Natural killer cell (primary cell): ENCODE results near the gene NPC2. TPM values are rescaled to one million over a fixed set of nuclear protein-coding genes. Genes with fewer than 3 reads are reported as not detected.

Experiments
- ATAC-seq, 3 donors: fragments of 150-1000 bp in 2 of 3; fragments of 200-7000 bp in 1 of 3; cut with Tn5 transposase; 1 replicate in 1 of 3; 2 replicates in 2 of 3; pipeline ENCODE4 v1.10.0; 2021; ENCODE audit warnings: mild to moderate bottlenecking in 2 of 3, moderate library complexity in 2 of 3
- DNase-seq, 2 donors: peaks; one replicate each; pipeline versions ENCODE4 v3.0.0 to v3.0.0-alpha.2; 2013 to 2021; ENCODE audit warnings: mixed read lengths in 1 of 2
- H3K27ac ChIP-seq: one replicate; pipeline ENCODE4 v1.5.1; 2013; ENCODE audit warnings: mild to moderate bottlenecking, low read length
- H3K27me3 ChIP-seq: one replicate; pipeline ENCODE4 v1.6.1; 2013; ENCODE audit warnings: low read length; ENCODE audit not compliant: control insufficient read depth, insufficient read depth
- H3K36me3 ChIP-seq: one replicate; pipeline ENCODE4 v1.6.1; 2013; ENCODE audit warnings: low read length; ENCODE audit not compliant: control insufficient read depth, insufficient read depth
- H3K4me1 ChIP-seq: one replicate; pipeline ENCODE4 v1.6.1; 2013; ENCODE audit warnings: low read length; ENCODE audit not compliant: control insufficient read depth, insufficient read depth
- H3K4me3 ChIP-seq: one replicate; pipeline ENCODE4 v1.5.1; 2013; ENCODE audit warnings: low read length
- H3K9me3 ChIP-seq: one replicate; pipeline ENCODE4 v1.6.1; 2013; ENCODE audit warnings: low read length; ENCODE audit not compliant: control insufficient read depth, insufficient read depth
- H3K27ac Mint-ChIP-seq, 2 donors: one replicate each; pipeline ENCODE4 v1.8.0; 2022; ENCODE audit warnings: mild to moderate bottlenecking in 2 of 2, mixed read lengths in 2 of 2, moderate library complexity in 1 of 2
- H3K27me3 Mint-ChIP-seq, 2 donors: one replicate each; pipeline ENCODE4 v1.8.0; 2022; ENCODE audit warnings: low read depth in 2 of 2, mixed read lengths in 2 of 2
- H3K36me3 Mint-ChIP-seq: one replicate; pipeline ENCODE4 v1.8.0; 2022; ENCODE audit warnings: mixed read lengths
- H3K4me1 Mint-ChIP-seq, 2 donors: one replicate each; pipeline ENCODE4 v1.8.0; 2022; ENCODE audit warnings: mixed read lengths in 2 of 2
- H3K4me3 Mint-ChIP-seq: one replicate; pipeline ENCODE4 v1.8.0; 2022; ENCODE audit warnings: mild to moderate bottlenecking, moderate library complexity, mixed read lengths
- H3K9me3 Mint-ChIP-seq, 2 donors: one replicate each; pipeline ENCODE4 v1.8.0; 2022; ENCODE audit warnings: mixed read lengths in 2 of 2
- WGBS: methylation state at CpG from one replicate; pipeline ENCODE4 v1.1.7; 2013; ENCODE audit warnings: missing lambda C conversion rate; ENCODE audit not compliant: insufficient coverage; 5-methylcytosine and 5-hydroxymethylcytosine counted together
- intact Hi-C: fragments of 100-400 bp; cut with micrococcal nuclease; formaldehyde crosslinking; loops from one replicate; pipeline ENCODE4 v1.14.2; 2022
- total RNA-seq, 4 donors: library from RNA; stranded (reverse); fragments of 120-200 nt in 1 of 4; gene quantifications; one replicate each; pipeline versions ENCODE4 v1.2.3 to v1.2.4, GENCODE V29; 2013 to 2022
- TF ChIP-seq, protein P1 (sequence below): fragments of 200-600 bp; IDR thresholded peaks from one replicate; pipeline ENCODE4 v1.8.0; 2022; ENCODE audit warnings: antibody characterized with exemption

NPC2 gene
- total RNA-seq, 3 donors from 2014 or later (not counting 1 experiment from before 2014, with no cell fraction given): 33.2 to 53.6 (median 33.5) TPM

DNA sequence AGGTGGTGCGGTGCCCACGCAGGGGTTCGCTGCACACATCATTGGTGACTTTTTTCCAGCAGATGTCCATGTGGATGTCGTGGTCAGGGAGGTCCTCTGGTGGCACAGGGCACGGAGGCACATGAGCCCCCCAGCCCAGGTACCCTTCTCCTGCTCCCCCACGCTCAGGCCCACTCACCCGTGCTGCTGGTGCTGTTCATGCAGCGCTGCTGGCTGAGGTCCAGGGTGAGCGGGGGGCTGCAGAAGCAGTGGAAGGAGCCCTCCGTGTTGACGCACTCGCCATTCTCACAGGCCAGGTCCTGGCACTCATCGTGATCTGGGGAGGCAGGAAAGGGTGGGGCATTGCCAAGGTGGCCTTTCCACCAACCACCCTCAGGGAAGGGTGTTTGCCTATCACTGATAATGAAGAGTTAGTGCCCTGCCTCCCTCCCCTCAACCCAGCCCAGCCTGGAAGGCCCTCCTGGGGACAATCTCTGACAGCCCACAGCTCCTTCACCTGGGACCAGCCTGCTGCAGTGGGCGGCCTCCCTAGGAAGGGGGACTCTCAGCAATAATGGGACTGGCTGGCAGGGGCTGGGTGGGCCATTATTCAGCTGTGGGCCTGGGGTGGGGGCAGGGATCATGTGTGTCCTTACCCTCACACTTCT is 10.3 kb upstream of the NPC2 start:
- no peaks in the 10 kb centered on the region for H3K27me3 Mint-ChIP-seq
- Histone ChIP-seq H3K9me3 (no peaks in the 10 kb centered on the region), H3K4me3 (no peak overlapping the region), H3K27ac (no peak overlapping the region), H3K4me1 (no peaks in the 10 kb centered on the region), H3K27me3 (no peaks in the 10 kb centered on the region), H3K36me3 (no peaks in the 10 kb centered on the region)
- H3K27ac Mint-ChIP-seq: no peak overlapping the region
- H3K9me3 Mint-ChIP-seq: no peaks in the 10 kb centered on the region
- no peak overlapping the region for H3K4me3 Mint-ChIP-seq
- peaks cover 0 to 8% of the 10 kb centered on the region in 2 donors for H3K4me1 Mint-ChIP-seq
- no peaks in the 10 kb centered on the region for H3K36me3 Mint-ChIP-seq
- WGBS: 89% methylated on average over 14 of the region's 14 CpGs
- ATAC-seq: no peak
- intact Hi-C loops: no loop called here
- TF ChIP-seq, protein P1, sequence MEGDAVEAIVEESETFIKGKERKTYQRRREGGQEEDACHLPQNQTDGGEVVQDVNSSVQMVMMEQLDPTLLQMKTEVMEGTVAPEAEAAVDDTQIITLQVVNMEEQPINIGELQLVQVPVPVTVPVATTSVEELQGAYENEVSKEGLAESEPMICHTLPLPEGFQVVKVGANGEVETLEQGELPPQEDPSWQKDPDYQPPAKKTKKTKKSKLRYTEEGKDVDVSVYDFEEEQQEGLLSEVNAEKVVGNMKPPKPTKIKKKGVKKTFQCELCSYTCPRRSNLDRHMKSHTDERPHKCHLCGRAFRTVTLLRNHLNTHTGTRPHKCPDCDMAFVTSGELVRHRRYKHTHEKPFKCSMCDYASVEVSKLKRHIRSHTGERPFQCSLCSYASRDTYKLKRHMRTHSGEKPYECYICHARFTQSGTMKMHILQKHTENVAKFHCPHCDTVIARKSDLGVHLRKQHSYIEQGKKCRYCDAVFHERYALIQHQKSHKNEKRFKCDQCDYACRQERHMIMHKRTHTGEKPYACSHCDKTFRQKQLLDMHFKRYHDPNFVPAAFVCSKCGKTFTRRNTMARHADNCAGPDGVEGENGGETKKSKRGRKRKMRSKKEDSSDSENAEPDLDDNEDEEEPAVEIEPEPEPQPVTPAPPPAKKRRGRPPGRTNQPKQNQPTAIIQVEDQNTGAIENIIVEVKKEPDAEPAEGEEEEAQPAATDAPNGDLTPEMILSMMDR: no peak
- DNase-seq: no peak

DNA sequence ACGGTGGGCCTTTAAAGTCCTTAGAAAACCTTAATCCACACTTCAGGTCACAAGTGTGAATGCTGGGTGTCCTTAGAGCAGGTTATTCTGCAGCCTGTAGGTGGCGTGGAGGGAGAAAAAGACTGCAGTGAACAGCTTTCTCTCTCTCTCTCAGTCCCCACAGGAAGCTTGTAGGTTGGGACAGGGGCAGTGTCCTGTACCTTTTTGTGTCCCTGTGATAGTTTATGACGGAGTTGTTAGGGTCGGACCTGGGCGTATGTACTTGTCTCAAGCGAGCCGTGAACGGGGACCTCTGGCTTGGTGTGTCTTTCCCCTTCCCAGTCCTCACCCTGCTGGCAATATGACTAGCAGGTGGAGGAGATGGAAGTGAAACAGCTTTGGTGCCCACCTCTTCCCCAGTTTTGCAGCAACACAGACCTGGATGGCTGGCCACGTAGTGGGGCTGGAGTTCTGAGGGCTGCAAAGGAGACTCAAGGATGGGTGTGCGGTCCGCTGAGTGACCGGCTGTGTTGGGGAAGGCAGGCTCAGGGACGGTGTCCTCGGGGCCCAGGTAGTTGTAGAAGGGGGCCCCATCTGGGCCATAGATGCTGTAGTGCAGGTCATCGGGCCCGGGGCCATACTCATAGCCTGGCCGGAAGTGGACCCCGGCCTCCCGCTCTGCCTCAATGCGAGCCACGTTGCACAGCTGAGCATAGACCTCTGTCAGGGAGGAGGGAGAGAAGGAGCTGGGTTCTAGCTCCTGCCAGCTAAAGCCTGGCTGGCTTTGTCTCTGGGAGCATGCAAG is 9.3 kb upstream of the NPC2 start:
- 91% methylated on average over 20 of the region's 21 CpGs for WGBS
- TF ChIP-seq, protein P1: no peak
- intact Hi-C loops: no loop called here

DNA sequence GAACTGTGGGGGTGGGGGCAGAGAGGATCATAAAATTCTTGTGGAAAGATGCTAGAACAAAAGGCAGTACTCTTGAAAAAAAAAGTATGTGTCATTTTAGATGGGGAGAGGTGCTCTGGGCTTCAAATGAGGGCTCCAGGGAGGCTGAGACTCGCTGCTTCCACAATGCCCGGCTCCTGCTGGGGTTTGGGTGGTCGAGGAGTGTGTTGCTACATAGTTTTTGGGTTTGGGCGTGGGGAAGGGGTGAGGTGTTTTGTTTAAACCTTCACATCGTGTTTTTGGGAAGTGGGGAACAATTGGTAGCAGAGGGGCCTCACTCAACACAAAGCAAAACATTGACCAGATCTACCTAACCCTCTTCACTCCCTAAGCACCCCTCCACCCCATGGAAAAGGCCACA is 8.6 kb upstream of the NPC2 start:
- no peaks in the 10 kb centered on the region for H3K27me3 Mint-ChIP-seq
- TF ChIP-seq, protein P1: no peak
- Histone ChIP-seq H3K36me3 (no peaks in the 10 kb centered on the region), H3K27me3 (no peaks in the 10 kb centered on the region), H3K27ac (no peak overlapping the region), H3K9me3 (no peaks in the 10 kb centered on the region), H3K4me1 (no peaks in the 10 kb centered on the region), H3K4me3 (no peak overlapping the region)
- no peaks in the 10 kb centered on the region for H3K4me1 Mint-ChIP-seq
- DNase-seq: no peak
- H3K36me3 Mint-ChIP-seq: no peaks in the 10 kb centered on the region
- no peak overlapping the region for H3K4me3 Mint-ChIP-seq
- no peak overlapping the region for H3K27ac Mint-ChIP-seq
- intact Hi-C loops: no loop called here
- WGBS: 74% methylated on average over 3 of the region's 5 CpGs
- no peak for ATAC-seq
- H3K9me3 Mint-ChIP-seq: no peaks in the 10 kb centered on the region

More for the DNA sequence above, 9.3 kb upstream of the NPC2 start:
- no peaks in the 10 kb centered on the region for H3K9me3 ChIP-seq
- Mint-ChIP-seq H3K27me3 (no peaks in the 10 kb centered on the region), H3K9me3 (no peaks in the 10 kb centered on the region), H3K27ac (no peak overlapping the region), H3K4me3 (no peak overlapping the region), H3K36me3 (no peaks in the 10 kb centered on the region), H3K4me1 (peaks cover 0 to 2% of the 10 kb centered on the region in 2 donors)
- no peak overlapping the region for H3K4me3 ChIP-seq
- no peaks in the 10 kb centered on the region for H3K27me3 ChIP-seq
- no peaks in the 10 kb centered on the region for H3K4me1 ChIP-seq
- no peak for DNase-seq
- H3K27ac ChIP-seq: no peak overlapping the region
- ATAC-seq: no peak
- no peaks in the 10 kb centered on the region for H3K36me3 ChIP-seq
